ENCODE measurements around the gene CUX1.
"Not testable (repeated sequence)": the region's sequence is repeated elsewhere in the genome, so short reads cannot be mapped to it uniquely, and the experiment has no call there.

The CUX1 gene, protein sequence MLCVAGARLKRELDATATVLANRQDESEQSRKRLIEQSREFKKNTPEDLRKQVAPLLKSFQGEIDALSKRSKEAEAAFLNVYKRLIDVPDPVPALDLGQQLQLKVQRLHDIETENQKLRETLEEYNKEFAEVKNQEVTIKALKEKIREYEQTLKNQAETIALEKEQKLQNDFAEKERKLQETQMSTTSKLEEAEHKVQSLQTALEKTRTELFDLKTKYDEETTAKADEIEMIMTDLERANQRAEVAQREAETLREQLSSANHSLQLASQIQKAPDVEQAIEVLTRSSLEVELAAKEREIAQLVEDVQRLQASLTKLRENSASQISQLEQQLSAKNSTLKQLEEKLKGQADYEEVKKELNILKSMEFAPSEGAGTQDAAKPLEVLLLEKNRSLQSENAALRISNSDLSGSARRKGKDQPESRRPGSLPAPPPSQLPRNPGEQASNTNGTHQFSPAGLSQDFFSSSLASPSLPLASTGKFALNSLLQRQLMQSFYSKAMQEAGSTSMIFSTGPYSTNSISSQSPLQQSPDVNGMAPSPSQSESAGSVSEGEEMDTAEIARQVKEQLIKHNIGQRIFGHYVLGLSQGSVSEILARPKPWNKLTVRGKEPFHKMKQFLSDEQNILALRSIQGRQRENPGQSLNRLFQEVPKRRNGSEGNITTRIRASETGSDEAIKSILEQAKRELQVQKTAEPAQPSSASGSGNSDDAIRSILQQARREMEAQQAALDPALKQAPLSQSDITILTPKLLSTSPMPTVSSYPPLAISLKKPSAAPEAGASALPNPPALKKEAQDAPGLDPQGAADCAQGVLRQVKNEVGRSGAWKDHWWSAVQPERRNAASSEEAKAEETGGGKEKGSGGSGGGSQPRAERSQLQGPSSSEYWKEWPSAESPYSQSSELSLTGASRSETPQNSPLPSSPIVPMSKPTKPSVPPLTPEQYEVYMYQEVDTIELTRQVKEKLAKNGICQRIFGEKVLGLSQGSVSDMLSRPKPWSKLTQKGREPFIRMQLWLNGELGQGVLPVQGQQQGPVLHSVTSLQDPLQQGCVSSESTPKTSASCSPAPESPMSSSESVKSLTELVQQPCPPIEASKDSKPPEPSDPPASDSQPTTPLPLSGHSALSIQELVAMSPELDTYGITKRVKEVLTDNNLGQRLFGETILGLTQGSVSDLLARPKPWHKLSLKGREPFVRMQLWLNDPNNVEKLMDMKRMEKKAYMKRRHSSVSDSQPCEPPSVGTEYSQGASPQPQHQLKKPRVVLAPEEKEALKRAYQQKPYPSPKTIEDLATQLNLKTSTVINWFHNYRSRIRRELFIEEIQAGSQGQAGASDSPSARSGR (N-terminal part only)

DNA sequence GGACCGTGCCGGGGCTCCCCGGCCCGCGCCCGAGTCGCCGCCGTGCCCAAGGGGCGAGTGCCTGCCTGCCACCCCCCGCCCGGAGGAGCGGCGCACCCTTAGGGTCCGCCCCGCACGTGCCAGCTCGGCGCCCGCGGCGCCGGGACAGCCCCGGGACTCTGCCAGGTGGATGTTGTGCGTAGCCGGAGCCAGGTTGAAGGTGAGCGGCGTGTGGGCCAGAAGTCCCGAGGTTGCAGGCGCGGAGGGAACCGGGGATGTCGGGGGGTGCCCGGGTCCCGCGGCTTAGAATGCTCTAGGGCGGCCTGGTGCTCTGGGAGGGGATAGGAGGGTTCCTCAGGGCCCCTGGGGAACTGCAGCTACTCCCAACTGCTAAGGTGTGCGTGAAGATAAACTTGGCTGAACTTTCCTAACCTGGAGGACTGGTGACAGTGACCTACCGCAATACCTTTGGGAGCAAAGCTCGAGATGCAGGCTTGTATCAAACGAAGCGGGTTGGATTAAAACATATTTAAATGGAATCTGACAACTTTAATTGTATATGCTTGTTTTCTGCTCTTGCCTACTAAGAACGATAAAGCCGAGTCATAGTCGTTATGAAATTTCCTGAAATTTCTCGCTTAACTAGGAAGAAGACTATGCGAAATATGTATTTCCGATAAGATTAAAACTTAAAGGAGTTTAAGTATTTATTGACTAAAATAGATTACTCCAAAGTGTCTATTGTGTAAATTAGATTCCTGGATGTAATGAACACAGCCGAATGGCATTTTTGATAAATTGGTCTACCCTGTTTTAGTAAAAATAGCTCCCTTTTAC is at the start of gene CUX1:
CUX1 (plus strand) TSS at position 156 of the 816 bp plus-strand sequence; CDS start at position 170, 14 bp downstream.
- DNase-seq = no peak

DNA sequence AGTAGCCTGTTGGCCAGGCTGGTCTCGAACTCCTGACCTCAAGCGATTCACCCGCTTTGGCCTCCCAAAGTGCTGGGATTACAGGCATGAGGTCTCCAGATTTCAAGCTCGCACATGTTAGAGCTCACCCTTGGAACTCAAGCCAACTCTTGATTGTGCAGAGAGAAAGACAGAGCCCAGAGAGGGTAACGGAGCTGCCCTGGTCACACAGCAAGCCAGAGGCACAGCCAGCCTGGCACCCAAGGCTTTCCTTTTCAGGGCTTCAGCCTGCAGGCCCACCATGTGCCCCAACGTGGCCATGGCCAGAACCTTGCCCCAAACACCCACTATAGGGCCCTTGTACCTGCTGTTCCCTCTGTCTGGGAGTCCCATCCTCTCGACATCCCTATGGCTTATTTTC is 49.1 kb upstream of the CUX1 start:
- DNase-seq = no peak

DNA sequence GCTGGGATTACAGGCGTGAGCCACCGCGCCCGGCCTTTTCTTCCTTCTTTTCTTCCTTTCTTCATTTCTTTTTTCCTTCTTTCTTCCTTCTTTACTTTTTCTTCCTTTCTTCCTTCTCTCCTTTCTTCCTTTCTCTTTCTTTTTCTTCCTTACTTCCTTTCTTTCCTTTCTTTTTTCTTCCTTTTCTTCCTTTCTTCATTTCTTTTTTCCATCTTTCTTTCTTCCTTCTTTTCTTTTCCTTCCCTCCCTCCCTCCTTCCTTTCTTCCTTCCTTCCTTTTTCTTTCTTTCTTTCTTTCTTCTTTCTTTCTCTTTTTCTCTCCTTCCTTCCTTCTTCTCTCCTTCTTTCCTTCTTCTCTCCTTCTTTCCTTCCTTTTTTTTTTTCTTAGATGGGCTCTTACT is 47.0 kb upstream of the CUX1 start:
- no peak for DNase-seq

DNA sequence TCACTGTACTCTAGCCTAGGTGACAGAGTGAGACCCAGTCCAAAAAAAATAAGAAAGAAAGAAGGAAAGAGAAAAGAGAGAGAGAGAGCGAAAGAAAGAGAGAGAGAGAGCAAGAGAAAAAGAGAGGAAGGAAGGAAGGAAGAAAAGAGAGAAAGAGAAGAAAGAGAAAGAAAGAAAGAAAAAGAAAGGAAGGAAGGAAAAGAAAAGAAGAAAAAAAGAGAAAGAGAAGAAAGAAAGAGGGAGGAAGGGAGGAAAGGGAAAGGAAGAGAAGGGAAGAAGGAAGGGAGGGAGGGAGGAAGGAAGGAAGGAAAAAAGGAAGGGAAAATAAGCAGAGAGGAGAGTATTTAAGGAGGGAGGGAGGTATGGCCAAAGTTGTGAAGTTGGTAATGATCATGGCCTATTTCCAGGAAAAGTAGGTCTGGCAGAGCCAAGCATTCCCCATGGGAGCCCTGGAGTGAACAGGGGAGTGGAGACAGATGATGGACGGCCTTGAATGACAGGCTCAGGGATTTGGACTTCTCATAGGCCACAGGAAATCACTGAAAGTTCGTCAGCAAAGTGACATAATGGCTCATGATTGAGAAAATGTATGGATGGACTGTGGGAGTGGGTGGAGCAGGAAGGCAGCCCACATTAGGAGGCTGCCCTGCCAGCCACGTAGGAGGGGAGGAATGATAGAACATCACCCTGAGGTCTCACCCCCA is 44.8 kb upstream of the CUX1 start:
- DNase-seq = no peak

DNA sequence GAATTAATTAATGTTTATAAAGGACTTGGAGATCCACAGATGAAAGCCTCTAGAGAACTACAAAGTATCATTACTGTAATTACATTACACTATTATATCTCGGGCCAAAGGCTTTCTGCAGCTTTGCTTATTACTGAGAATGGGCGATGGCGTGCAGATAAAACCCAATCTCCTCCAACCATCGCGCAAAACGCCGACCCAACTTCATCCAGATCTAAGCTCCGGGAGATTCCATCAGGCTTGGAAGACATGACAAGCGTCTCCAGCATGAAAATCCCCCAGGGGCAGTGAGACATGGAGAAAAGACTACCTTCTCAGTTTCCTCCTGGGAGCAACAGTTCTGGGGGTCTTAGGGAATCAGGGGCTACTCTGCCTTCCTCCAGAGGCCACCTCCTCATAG is 42.2 kb upstream of the CUX1 start:
- DNase-seq = no peak

DNA sequence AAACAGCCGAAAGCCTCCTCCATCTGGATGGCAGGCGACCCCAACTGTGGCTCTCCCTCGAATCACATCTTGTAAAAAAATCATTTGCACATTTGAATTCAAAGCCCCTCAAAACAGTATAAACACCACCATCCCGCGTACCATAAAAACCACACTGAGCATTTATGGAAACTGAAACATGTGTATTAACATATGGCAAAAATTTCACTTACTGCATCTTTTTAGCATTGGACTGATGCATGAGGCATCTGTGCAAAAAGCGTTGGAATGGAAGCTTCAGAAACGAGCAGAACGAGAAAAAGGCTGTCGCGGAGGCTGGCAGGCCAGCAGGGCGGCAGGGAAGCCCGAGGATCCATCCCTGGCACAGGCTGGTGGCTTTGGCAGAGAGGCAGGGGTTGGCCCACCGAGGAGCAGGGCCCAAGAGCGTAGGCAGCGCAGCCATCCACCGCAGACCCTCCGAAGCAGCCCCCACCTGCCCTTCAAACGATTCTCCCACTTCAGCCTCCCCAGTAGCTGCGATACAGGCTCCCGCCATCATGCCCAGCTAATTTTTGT is 39.3 kb upstream of the CUX1 start:
- DNase-seq = no peak

DNA sequence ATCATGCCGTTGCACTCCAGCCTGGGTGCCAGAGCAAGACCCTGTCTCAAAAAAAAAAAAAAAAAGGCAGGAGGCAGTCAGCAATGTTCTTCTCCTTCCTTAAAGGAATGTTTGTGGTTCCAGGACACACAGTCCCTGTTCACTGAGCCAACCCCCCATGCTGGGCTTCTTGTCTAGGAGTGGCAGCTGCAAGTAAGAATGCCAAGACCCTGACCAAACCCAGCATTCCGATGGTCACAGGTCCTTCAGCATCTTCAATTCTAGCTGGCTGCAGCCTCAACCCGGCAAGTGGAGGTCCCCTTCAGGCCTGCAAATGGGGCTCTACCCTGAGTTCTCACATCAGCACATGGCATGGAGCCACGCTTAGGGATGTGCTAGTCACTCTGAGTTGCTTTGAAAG is 38.2 kb upstream of the CUX1 start:
- DNase-seq = no peak

DNA sequence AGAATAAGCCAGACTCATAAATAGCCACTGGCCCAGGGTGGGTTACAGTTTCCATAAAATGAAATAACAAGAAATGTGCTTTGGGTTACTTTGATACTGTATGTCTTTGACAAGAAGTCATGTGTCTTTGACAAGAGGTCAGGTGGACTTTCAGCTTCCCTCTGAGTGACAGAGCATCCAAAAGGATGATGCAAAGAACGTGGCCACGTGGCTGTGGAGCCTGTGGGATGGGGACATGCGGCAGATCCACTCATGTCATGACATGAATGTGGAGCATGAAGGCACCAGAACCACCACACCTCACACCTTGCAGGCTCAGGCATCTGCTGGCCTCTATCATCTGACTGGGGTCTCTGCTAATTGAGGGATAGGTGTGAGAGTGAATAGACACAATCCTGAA is 37.1 kb upstream of the CUX1 start:
- DNase-seq = no peak

DNA sequence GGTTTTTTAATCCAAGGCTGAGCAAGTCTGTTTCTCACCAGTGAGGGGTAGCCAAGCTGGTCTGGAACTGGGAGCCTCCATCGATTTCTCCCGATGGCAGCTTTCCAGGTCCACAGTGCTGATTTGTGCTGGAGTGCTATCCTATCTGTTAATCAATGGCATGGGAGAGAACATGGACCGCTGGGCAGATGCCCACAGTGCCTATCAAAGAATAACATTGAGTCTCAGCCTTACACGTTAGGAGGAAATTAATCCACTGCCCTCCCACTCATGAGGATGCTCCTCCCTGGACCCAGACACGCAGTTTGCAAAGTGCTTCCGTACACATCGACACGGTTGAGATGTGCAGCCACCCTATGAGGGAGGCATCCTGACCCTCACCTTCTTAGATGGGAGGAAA is 36.0 kb upstream of the CUX1 start:
- no peak for DNase-seq

DNA sequence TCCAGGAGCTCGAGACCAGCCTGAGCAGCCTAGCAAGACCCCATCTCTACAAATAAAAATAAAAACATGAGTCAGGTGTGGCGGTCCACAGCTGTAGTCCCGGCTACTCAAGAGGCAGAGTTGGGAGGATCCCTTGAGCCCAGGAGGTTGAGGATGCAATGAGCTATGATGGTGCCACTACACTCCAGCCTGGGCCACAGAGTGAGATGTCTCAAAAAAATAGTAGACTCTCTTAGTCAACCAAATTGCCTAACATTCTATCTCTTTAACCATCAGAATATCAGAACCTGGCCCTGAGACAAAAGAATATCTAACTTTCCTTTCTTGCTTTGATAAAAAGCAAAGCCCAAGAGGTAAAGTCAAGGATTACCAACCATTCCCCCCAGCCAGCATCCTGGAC is 35.0 kb upstream of the CUX1 start:
- no peak for DNase-seq

DNA sequence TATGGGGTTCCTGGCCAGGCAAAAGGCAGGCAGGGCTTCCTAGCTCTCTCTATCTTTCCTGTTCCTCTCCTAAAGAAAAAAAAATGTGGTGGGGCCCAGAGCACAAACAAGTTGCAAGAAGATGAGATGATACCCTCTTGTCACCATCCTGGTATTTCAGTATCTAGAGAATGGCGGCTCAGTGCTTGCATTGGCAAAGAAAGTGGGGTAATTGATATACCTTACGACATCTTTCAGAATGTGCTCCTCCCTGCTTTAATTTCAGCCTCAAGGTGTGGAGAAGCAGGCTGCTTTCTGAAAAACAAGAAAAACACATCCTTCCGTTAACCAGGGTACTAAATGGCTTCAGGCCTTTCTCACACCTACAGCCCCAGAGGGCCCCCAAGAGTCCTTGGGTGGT is 34.5 kb upstream of the CUX1 start:
- no peak for DNase-seq

DNA sequence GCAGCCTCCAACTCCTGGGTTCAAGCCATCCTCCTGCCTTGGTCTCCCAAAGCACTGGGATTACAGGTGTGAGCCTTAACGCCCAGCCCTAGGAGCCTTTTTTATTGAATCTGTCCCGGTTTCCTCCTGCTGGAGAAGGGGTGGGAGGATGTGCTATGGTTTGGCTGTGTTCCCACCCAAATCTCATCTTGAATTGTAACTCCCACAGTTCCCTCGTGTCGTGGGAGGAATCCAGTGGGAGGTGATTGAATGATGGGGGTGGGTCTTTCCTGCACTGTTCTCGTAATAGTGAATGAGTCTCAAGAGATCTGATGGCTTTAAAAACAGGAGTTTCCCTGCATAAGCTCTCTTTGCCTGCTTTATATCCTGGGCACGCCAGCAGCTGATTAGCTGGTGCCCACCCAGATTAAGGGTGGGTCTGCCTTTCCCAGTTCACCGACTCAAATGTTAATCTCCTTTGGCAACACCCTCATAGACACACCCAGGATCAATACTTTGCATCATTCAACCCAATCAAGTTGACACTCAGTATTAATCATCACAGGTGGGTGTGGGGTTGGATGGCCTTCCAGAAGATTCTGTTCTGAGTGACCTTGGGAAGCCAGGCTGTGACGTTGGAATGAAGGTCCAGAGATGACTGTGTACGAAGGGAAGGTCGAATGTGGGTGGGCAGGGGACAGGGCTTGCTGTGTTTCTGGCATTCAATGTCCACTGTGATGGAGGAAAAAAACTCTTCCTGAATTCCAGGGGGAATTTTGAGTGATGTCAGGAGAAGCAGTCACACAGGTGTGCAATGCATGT is 33.8 kb upstream of the CUX1 start:
- no peak for DNase-seq

DNA sequence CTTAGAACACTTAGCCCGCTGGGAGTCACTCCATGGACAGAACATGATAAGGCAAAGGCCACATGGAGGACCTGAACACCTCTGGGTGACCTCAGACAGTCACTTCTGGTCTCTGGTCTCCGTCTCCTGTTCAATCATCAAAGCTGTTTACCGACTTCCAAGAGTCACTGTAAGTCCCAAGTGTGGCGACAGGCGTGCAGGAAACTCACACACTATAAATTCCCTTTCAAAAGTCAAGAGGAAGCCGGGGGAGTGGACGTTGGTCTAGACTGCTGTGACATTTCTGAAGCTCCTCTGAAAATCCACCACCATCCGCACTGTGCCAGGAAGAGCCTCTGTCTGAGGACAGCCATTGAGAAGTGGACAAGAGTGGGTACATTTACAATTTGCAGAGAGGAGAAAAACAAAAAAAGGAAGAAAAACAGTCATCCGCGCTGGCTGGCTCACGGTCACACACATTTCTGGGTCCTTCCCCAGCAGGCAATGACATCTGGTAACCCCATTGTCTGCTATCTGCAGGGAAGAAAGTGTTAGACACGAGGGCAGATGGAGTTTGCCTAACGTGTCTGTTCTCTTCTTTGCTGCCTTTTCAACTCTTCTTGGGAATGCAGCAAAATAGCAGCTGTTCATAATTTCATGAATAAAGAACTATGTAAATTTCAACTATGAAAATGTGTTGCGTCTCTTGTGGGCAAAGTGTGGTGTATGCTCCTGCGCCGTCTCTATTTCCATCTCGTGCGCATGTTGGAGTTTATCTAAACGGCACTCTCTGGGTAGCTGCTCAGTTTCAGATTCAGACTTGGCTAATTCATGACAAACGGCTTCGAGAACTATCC is 32.9 kb upstream of the CUX1 start:
- no peak for DNase-seq

DNA sequence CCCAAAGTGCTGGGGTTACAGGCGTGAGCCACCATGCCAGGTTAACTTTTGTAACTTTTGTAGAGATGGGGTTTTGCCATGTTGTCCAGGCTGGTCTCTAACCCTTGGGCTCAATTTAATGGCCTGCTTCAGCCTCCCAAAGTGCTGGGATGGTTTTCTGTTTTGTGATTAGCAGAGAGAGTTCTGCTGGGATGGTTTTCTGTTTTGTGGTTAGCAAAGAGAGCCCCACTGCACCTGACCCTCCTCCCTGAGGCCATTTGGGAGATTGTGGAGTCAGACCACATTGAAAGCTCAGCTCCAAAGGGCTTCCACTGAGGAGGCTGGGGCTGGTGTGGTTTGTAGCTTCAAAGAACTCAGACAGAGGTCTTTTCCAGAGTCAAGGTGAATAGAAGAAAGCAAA is 29.6 kb upstream of the CUX1 start:
- no peak for DNase-seq

DNA sequence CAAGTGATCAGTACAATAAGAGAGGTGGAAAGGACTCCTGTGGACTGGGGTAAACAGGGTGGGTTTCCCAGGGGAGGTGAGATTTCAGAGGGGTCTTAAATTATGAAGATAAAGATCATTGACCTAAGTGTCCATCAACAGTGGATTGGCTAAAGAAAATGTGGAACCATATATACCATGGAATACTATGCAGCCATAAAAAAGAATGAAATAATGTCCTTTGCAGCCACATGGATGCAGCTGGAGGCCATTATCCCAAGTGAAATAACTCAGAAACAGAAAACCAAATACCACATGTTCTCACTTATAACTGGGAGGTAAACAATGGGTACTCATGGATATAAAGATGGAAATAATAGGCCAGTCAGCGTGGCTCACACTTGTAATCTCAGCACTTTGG is 28.9 kb upstream of the CUX1 start:
- no peak for DNase-seq

DNA sequence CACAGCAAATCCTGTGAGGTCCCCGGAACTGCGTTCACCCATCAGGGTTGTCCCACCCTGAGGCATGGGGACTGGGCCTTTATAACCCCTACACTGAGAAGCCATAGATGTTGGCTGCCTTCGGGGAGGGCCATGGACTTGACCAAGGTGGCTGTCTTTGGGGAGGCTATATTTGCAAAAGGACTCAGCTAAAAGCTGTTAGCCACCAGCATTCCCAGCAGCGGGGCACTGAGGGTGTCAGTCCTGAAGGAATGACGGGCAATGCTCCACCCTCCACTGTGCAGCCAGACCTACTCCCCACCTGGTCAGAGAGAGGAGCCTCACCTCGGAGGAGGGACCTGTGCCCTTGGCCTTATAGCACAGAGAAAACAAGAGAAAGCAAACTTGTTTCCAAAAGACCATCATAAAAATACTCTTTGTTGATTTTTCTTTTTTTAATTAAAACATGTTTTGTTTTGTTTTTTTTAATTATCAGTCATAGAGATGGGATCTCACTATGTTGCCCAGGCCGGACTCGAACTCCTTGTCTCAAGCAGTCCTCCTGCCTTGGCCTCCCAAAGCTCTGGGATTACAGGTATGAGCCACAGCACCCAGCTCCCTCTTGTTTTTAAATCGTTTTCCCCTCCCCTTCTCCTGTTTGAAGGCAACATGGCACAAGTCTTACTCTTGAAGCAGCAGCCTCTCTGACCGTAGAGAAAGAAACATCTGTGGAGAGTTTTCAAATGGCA is 26.7 kb upstream of the CUX1 start:
- DNase-seq = no peak

DNA sequence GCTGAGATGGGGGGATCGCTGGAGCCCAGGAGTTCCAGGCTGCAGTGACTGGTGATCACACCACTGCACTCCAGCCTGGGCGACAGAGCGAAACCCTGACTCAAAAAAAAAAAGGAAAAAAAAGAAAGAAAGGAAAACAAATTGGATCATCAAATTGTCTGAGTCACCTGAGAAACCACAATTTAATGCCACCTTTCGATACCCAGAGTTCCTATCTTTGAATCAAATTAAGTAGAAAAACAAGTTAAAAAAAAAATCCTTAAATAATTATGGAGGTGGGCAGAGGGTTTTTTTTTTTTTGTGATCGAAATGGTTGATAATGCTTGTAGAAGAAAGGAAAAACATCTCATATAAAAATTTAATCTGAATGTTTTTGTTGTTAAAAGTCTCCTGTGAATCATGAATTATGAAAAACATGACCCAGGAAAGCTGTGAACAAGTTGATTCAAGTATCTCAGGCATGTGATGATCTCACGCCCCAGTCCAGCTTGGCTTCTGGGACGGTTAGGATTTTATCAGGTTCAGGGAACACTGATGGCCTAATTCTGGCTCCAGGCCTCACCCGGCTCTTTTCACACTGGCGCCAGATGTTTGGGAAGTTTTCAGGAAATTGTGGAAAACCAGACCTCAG is 25.3 kb upstream of the CUX1 start:
- DNase-seq = no peak

DNA sequence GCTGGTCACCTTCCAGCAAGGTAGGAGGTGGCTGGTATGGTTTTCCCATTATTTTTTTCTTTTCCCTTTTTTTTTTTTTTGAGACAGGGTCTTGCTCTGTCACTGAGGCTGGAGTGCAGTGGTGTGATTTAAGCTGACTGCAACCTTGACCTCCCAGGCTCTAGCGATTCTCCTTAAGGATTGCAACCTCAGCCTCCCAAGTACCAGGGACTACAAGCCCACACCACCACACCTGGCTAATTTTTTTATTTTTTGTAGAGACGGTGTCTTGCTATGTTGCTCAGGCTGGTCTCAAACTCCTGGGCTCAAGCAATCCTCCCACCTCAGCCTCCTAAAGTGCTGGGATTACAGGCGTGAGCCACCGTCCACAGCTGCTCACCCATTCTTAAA is 24.7 kb upstream of the CUX1 start:
- DNase-seq = not testable (repeated sequence)

Data from midbrain (tissue), 1 donor.